Measurements from ENCODE around the gene HSBP1. TPM values are rescaled to one million over a fixed set of nuclear protein-coding genes. Genes with fewer than 3 reads are reported as not detected.

HSBP1 gene
- total and polyA plus RNA-seq, 2 experiments from 2014 or later, result 26.7 to 384 TPM

DNA sequence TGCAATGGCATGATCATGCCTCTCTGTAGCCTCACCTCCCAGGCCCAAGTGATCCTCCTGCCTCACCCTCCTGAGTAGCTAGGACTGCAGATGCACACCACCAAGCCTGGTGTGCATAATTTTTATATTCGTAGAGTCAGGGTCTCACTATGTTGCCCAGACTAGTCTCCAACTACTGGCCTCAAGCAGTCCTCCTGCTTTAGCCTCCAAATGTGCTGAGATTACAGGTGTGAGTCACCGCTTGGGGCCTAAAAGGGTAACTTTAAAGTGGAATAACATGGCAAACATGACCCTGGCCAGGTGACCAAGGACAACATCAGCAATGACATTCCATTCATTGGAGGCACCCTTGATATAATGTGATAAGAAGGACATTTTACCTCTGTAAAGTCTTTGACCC is 26.1 kb downstream of the HSBP1 start:
- no peak for DNase-seq (ENCODE audit: low spot score)
- Histone ChIP-seq H3K27ac (no peak overlapping the region), H3K9me2 (replicated peaks; ENCODE audit: insufficient read depth) (no peaks in the 10 kb centered on the region), H3K9me3 (ENCODE audit: low read depth) (no peaks in the 10 kb centered on the region), H3K4me2 (no peak overlapping the region), H4K20me1 (ENCODE audit: insufficient read depth, poor library complexity, severe bottlenecking) (no peaks in the 10 kb centered on the region), H3K4me1 (ENCODE audit: insufficient read depth) (no peaks in the 10 kb centered on the region), H3K79me2 (no peaks in the 10 kb centered on the region), H3K36me3 (replicated peaks; ENCODE audit: insufficient read depth, low read depth) (no peaks in the 10 kb centered on the region), H3K4me3 (no peak overlapping the region), H2AFZ (no peak overlapping the region), H3K27me3 (no peaks in the 10 kb centered on the region)
- 92% methylated on average over 2 of the region's 2 CpGs for WGBS (ENCODE audit: low lambda C conversion rate, missing lambda C conversion rate)
- TF ChIP-seq EZH2 (IDR thresholded peaks at IDR 0.05; ENCODE audit: borderline replicate concordance) (no peak), EZH2phosphoT487 (IDR thresholded peaks at IDR 0.05; ENCODE audit: low read depth, severe bottlenecking, unreplicated experiment) (no peak)
- TF ChIP-seq, protein P1, sequence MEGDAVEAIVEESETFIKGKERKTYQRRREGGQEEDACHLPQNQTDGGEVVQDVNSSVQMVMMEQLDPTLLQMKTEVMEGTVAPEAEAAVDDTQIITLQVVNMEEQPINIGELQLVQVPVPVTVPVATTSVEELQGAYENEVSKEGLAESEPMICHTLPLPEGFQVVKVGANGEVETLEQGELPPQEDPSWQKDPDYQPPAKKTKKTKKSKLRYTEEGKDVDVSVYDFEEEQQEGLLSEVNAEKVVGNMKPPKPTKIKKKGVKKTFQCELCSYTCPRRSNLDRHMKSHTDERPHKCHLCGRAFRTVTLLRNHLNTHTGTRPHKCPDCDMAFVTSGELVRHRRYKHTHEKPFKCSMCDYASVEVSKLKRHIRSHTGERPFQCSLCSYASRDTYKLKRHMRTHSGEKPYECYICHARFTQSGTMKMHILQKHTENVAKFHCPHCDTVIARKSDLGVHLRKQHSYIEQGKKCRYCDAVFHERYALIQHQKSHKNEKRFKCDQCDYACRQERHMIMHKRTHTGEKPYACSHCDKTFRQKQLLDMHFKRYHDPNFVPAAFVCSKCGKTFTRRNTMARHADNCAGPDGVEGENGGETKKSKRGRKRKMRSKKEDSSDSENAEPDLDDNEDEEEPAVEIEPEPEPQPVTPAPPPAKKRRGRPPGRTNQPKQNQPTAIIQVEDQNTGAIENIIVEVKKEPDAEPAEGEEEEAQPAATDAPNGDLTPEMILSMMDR (IDR thresholded peaks at IDR 0.05; ENCODE audit: poor library complexity), result no peak

DNA sequence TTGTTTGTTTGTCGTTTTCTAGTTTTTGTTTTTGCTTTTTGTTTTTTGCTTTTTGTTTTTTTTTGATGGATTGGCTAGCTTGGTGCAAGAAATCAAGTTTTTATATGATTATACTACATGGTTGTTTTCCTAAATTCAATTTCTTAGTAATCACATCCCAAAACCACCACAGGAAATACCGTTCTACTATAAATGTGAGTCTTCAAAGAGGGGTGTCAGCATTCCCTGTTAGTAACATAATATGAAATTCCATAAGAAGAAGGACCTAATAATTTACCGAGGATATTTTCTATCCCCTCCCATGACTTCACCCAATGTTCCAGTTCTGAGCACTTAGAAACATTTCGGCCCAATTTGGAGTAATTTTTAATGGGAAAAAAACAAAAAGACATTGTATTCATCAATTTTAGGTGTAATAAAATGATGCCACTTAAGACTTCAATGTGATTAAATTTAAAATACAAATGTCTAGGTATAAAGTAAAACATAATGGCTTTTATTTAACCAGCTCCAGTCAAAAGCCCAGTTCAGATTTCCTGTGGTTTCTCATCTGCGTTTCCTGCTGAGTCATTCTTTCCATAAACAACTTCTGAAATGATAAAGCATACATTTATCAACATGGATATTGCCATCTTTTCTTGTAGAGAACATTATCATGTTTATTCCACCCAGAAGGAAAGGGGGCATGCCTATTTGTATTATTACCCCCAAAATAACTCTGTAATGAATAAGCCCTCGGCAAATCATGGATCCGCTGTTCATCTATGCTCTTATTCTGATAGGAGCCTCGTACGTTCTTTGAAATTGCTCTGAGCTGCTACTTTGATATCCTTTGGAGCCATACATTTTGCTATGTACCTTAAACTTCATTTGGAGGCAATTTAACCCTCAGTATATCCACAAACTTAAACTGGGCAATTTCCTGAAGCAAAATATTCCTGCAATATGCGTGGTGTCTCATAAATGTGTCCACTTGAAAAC is 28.1 kb downstream of the HSBP1 start:
- Histone ChIP-seq H3K9me2 (replicated peaks; ENCODE audit: insufficient read depth) (no peaks in the 10 kb centered on the region), H2AFZ (no peak overlapping the region), H3K36me3 (replicated peaks; ENCODE audit: insufficient read depth, low read depth) (no peaks in the 10 kb centered on the region), H3K9me3 (ENCODE audit: low read depth) (no peaks in the 10 kb centered on the region), H3K27ac (no peak overlapping the region), H3K4me3 (no peak overlapping the region), H4K20me1 (ENCODE audit: insufficient read depth, poor library complexity, severe bottlenecking) (no peaks in the 10 kb centered on the region), H3K4me1 (ENCODE audit: insufficient read depth) (no peaks in the 10 kb centered on the region), H3K4me2 (no peak overlapping the region), H3K79me2 (no peaks in the 10 kb centered on the region), H3K27me3 (no peaks in the 10 kb centered on the region)
- WGBS (ENCODE audit: low lambda C conversion rate, missing lambda C conversion rate), result 80% methylated on average over 10 of the region's 10 CpGs
- no peak for DNase-seq (ENCODE audit: low spot score)
- no peak for TF ChIP-seq EZH2phosphoT487 (IDR thresholded peaks at IDR 0.05; ENCODE audit: low read depth, severe bottlenecking, unreplicated experiment)
- TF ChIP-seq EZH2 (IDR thresholded peaks at IDR 0.05; ENCODE audit: borderline replicate concordance), result no peak
- TF ChIP-seq, protein P1 (IDR thresholded peaks at IDR 0.05; ENCODE audit: poor library complexity), result no peak

- Histone ChIP-seq H3K4me1 (ENCODE audit: insufficient read depth) (no peaks in the 10 kb centered on the region), H4K20me1 (ENCODE audit: insufficient read depth, poor library complexity, severe bottlenecking) (no peaks in the 10 kb centered on the region), H3K4me2 (no peak overlapping the region), H2AFZ (no peak overlapping the region), H3K9me2 (replicated peaks; ENCODE audit: insufficient read depth) (no peaks in the 10 kb centered on the region), H3K4me3 (no peak overlapping the region), H3K36me3 (replicated peaks; ENCODE audit: insufficient read depth, low read depth) (no peaks in the 10 kb centered on the region), H3K27ac (no peak overlapping the region), H3K9me3 (ENCODE audit: low read depth) (no peaks in the 10 kb centered on the region), H3K27me3 (no peaks in the 10 kb centered on the region), H3K79me2 (no peaks in the 10 kb centered on the region)
- TF ChIP-seq EZH2 (IDR thresholded peaks at IDR 0.05; ENCODE audit: borderline replicate concordance), result no peak
- TF ChIP-seq, protein P1 (IDR thresholded peaks at IDR 0.05; ENCODE audit: poor library complexity), result no peak
- no peak for TF ChIP-seq EZH2phosphoT487 (IDR thresholded peaks at IDR 0.05; ENCODE audit: low read depth, severe bottlenecking, unreplicated experiment)
- no peak for DNase-seq (ENCODE audit: low spot score)
- 90% methylated on average over 4 of the region's 4 CpGs for WGBS (ENCODE audit: low lambda C conversion rate, missing lambda C conversion rate)
These were observed 29.8 kb downstream of the HSBP1 start for GRCh38 chr16:83837566-83837965.
